H1 (cell line): ENCODE data around the gene STAT2.

Experiments
- CTCF ChIP-seq, 3 experiments: IDR thresholded peaks; 1 replicate in 2 of 3; 2 replicates in 1 of 3; pipeline versions ENCODE4 v1.5.1 to v1.6.1; 2011; ENCODE audit warnings: low read length in 3 of 3, mild to moderate bottlenecking in 3 of 3, inconsistent platforms in 2 of 3, low read depth in 1 of 3, moderate library complexity in 1 of 3; ENCODE audit not compliant: insufficient read depth in 1 of 3; ENCODE audit errors: control extremely low read depth in 1 of 3
- EP300 ChIP-seq, 2 experiments: IDR thresholded peaks; 1 replicate in 1 of 2; 2 replicates in 1 of 2; pipeline ENCODE4 v1.6.1; 2011 to 2012; ENCODE audit warnings: low read depth in 2 of 2, low read length in 2 of 2, mild to moderate bottlenecking in 2 of 2, borderline replicate concordance in 1 of 2, inconsistent platforms in 1 of 2, moderate library complexity in 1 of 2
- EZH2 ChIP-seq: fragments of 200-600 bp; sonication (generic); IDR thresholded peaks from 2 replicates; pipeline ENCODE4 v1.7.1; 2012; ENCODE audit warnings: low read depth, mild to moderate bottlenecking, moderate library complexity, low read length, inconsistent platforms; ENCODE audit not compliant: severe bottlenecking
- HDAC6 ChIP-seq: IDR thresholded peaks from one replicate; pipeline ENCODE4 v1.7.1; 2012; ENCODE audit warnings: low read depth, mild to moderate bottlenecking, inconsistent platforms, low read length, moderate library complexity
- MAFK ChIP-seq: IDR thresholded peaks from 2 replicates; pipeline ENCODE4 v1.6.1; 2012; ENCODE audit warnings: low read depth, mild to moderate bottlenecking, improper control_type of control experiment, low read length
- POLR2A ChIP-seq, 2 experiments: IDR thresholded peaks; 1 replicate in 1 of 2; 2 replicates in 1 of 2; pipeline ENCODE4 v1.6.1; 2011; ENCODE audit warnings: low read depth in 2 of 2, low read length in 2 of 2, mild to moderate bottlenecking in 2 of 2; ENCODE audit errors: control extremely low read depth in 1 of 2
- RFX5 ChIP-seq: IDR thresholded peaks from 2 replicates; pipeline ENCODE4 v1.6.1; 2011; ENCODE audit warnings: low read depth, low read length, improper control_type of control experiment, borderline replicate concordance
- SIN3A ChIP-seq, 2 experiments: IDR thresholded peaks in 1 of 2; conservative IDR thresholded peaks in 1 of 2; 2 replicates each; pipeline ENCODE4 v1.6.1; 2011 to 2012; ENCODE audit warnings: low read length in 2 of 2, improper control_type of control experiment in 1 of 2, low read depth in 1 of 2, mild to moderate bottlenecking in 1 of 2
- SIX5 ChIP-seq: IDR thresholded peaks from 2 replicates; pipeline ENCODE4 v1.6.1; 2011; ENCODE audit warnings: mild to moderate bottlenecking, low read depth, low read length
- ZNF274 ChIP-seq: IDR thresholded peaks from 2 replicates; pipeline ENCODE4 v1.7.0; 2012; ENCODE audit warnings: low read length, borderline replicate concordance; ENCODE audit errors: extremely low read depth
- TF ChIP-seq, protein P1 (sequence below): fragments of 300-600 bp; sonication (generic); IDR thresholded peaks from 2 replicates; pipeline ENCODE4 v1.7.1; 2012; ENCODE audit warnings: low read length, moderate library complexity, mild to moderate bottlenecking, inconsistent platforms; ENCODE audit not compliant: insufficient replicate concordance

DNA sequence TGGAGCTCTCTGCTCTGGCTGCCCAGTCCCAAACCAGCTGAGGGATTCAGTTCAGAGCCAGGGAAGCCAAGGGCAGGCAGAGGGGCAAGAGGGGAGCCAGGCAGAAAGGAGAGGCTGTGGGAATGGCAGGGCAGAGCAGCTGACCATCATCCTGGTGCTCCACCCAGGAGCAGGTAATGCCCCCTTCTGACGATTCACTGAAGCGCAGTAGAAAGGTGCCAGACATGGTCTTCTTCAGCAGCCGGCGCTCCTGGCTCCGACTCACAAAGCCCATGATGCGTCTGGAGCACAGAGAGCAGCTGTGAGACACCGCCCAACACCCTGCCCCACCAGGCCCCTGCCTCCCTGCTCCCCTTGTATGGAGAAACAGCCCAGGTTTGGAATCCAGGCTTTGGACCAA, 13.2 kb downstream of the STAT2 start:
- TF ChIP-seq CTCF (IDR thresholded peaks at IDR 0.05; ENCODE audit: control extremely low read depth in 1 of 3, insufficient read depth in 1 of 3, low read depth in 1 of 3, low read length in 3 of 3), result peak; percentile 38 to 56 (median 46)
- TF ChIP-seq SIN3A (conservative IDR thresholded peaks at IDR 0.05 in 1 of 2, IDR thresholded peaks at IDR 0.05 in 1 of 2; ENCODE audit: low read depth in 1 of 2, low read length in 2 of 2), result no peak
- TF ChIP-seq EZH2, result no peak
- TF ChIP-seq SIX5, result no peak
- TF ChIP-seq HDAC6, result no peak
- TF ChIP-seq RFX5, result no peak
- no peak for TF ChIP-seq ZNF274
- TF ChIP-seq POLR2A (IDR thresholded peaks at IDR 0.05; ENCODE audit: control extremely low read depth in 1 of 2, low read depth in 2 of 2, low read length in 2 of 2), result no peak
- TF ChIP-seq MAFK, result no peak
- TF ChIP-seq, protein P1, sequence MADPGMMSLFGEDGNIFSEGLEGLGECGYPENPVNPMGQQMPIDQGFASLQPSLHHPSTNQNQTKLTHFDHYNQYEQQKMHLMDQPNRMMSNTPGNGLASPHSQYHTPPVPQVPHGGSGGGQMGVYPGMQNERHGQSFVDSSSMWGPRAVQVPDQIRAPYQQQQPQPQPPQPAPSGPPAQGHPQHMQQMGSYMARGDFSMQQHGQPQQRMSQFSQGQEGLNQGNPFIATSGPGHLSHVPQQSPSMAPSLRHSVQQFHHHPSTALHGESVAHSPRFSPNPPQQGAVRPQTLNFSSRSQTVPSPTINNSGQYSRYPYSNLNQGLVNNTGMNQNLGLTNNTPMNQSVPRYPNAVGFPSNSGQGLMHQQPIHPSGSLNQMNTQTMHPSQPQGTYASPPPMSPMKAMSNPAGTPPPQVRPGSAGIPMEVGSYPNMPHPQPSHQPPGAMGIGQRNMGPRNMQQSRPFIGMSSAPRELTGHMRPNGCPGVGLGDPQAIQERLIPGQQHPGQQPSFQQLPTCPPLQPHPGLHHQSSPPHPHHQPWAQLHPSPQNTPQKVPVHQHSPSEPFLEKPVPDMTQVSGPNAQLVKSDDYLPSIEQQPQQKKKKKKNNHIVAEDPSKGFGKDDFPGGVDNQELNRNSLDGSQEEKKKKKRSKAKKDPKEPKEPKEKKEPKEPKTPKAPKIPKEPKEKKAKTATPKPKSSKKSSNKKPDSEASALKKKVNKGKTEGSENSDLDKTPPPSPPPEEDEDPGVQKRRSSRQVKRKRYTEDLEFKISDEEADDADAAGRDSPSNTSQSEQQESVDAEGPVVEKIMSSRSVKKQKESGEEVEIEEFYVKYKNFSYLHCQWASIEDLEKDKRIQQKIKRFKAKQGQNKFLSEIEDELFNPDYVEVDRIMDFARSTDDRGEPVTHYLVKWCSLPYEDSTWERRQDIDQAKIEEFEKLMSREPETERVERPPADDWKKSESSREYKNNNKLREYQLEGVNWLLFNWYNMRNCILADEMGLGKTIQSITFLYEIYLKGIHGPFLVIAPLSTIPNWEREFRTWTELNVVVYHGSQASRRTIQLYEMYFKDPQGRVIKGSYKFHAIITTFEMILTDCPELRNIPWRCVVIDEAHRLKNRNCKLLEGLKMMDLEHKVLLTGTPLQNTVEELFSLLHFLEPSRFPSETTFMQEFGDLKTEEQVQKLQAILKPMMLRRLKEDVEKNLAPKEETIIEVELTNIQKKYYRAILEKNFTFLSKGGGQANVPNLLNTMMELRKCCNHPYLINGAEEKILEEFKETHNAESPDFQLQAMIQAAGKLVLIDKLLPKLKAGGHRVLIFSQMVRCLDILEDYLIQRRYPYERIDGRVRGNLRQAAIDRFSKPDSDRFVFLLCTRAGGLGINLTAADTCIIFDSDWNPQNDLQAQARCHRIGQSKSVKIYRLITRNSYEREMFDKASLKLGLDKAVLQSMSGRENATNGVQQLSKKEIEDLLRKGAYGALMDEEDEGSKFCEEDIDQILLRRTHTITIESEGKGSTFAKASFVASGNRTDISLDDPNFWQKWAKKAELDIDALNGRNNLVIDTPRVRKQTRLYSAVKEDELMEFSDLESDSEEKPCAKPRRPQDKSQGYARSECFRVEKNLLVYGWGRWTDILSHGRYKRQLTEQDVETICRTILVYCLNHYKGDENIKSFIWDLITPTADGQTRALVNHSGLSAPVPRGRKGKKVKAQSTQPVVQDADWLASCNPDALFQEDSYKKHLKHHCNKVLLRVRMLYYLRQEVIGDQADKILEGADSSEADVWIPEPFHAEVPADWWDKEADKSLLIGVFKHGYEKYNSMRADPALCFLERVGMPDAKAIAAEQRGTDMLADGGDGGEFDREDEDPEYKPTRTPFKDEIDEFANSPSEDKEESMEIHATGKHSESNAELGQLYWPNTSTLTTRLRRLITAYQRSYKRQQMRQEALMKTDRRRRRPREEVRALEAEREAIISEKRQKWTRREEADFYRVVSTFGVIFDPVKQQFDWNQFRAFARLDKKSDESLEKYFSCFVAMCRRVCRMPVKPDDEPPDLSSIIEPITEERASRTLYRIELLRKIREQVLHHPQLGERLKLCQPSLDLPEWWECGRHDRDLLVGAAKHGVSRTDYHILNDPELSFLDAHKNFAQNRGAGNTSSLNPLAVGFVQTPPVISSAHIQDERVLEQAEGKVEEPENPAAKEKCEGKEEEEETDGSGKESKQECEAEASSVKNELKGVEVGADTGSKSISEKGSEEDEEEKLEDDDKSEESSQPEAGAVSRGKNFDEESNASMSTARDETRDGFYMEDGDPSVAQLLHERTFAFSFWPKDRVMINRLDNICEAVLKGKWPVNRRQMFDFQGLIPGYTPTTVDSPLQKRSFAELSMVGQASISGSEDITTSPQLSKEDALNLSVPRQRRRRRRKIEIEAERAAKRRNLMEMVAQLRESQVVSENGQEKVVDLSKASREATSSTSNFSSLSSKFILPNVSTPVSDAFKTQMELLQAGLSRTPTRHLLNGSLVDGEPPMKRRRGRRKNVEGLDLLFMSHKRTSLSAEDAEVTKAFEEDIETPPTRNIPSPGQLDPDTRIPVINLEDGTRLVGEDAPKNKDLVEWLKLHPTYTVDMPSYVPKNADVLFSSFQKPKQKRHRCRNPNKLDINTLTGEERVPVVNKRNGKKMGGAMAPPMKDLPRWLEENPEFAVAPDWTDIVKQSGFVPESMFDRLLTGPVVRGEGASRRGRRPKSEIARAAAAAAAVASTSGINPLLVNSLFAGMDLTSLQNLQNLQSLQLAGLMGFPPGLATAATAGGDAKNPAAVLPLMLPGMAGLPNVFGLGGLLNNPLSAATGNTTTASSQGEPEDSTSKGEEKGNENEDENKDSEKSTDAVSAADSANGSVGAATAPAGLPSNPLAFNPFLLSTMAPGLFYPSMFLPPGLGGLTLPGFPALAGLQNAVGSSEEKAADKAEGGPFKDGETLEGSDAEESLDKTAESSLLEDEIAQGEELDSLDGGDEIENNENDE, result no peak
- no peak for TF ChIP-seq EP300 (IDR thresholded peaks at IDR 0.05; ENCODE audit: borderline replicate concordance in 1 of 2, low read depth in 2 of 2, low read length in 2 of 2)
